B cell (primary cell): ENCODE results near the gene C2CD2L.

ENCODE experiments used
- CTCF ChIP-seq: fragments of 200-600 bp; IDR thresholded peaks from one replicate; pipeline ENCODE4 v1.8.0; 2022; ENCODE audit warnings: antibody characterized with exemption, mild to moderate bottlenecking
- EZH2 ChIP-seq: IDR thresholded peaks from 2 replicates; pipeline ENCODE4 v1.6.1; 2012; ENCODE audit warnings: borderline replicate concordance, low read depth, mild to moderate bottlenecking, moderate library complexity, low read length; ENCODE audit not compliant: insufficient read depth, poor library complexity, severe bottlenecking

GRCh38 chr11:119126675-119127268, 19.6 kb downstream of the C2CD2L start:
- TF ChIP-seq CTCF, result no peak
- no peak for TF ChIP-seq EZH2
